H9 (cell line): ENCODE data around the gene ULBP3. TPM values are rescaled to one million over a fixed set of nuclear protein-coding genes. Genes with fewer than 3 reads are reported as not detected.

Source experiments
- DNase-seq: peaks from one replicate; pipeline ENCODE4 v3.0.0-alpha.2; 2017
- H2AFZ ChIP-seq: one replicate; pipeline ENCODE4 v1.6.1; 2013; ENCODE audit warnings: mild to moderate bottlenecking, low read length, control low read depth, moderate library complexity
- H2AK5ac ChIP-seq: 2 replicates; pipeline ENCODE4 v1.6.1; 2013; ENCODE audit warnings: low read length, control low read depth, mixed read lengths; ENCODE audit not compliant: insufficient read length
- H2BK120ac ChIP-seq: one replicate; pipeline ENCODE4 v1.6.1; 2013; ENCODE audit warnings: low read depth, mild to moderate bottlenecking, low read length, control low read depth, inconsistent platforms; ENCODE audit not compliant: poor library complexity, severe bottlenecking
- H2BK12ac ChIP-seq: 2 replicates; pipeline ENCODE4 v1.6.1; 2013; ENCODE audit warnings: low read length, control low read depth, mixed read lengths, low read depth; ENCODE audit not compliant: insufficient read length
- H2BK15ac ChIP-seq: 2 replicates; pipeline ENCODE4 v1.6.1; 2013; ENCODE audit warnings: low read depth, low read length, control low read depth
- H2BK20ac ChIP-seq: one replicate; pipeline ENCODE4 v1.6.1; 2013; ENCODE audit warnings: low read depth, mild to moderate bottlenecking, low read length, control low read depth, inconsistent platforms; ENCODE audit not compliant: poor library complexity, severe bottlenecking
- H2BK5ac ChIP-seq: 2 replicates; pipeline ENCODE4 v1.6.1; 2013; ENCODE audit warnings: low read length, control low read depth, mixed read lengths; ENCODE audit not compliant: insufficient read length
- H3K14ac ChIP-seq: 2 replicates; pipeline ENCODE4 v1.6.1; 2013; ENCODE audit warnings: low read length, control low read depth; ENCODE audit not compliant: insufficient read depth
- H3K18ac ChIP-seq: 2 replicates; pipeline ENCODE4 v1.6.1; 2013; ENCODE audit warnings: low read depth, mild to moderate bottlenecking, mixed read lengths, low read length, control low read depth; ENCODE audit not compliant: insufficient read length
- H3K23ac ChIP-seq: 2 replicates; pipeline ENCODE4 v1.6.1; 2013; ENCODE audit warnings: low read length, control low read depth, mixed read lengths, low read depth; ENCODE audit not compliant: insufficient read length
- H3K23me2 ChIP-seq: 2 replicates; pipeline ENCODE4 v1.6.1; 2013; ENCODE audit warnings: low read depth, mild to moderate bottlenecking, mixed read lengths, low read length, control low read depth; ENCODE audit not compliant: insufficient read length, poor library complexity, severe bottlenecking
- H3K27ac ChIP-seq: 2 replicates; pipeline ENCODE4 v1.5.1; 2013; ENCODE audit warnings: low read length, control low read depth, mixed read lengths, low read depth; ENCODE audit not compliant: insufficient read length
- H3K27me3 ChIP-seq: 2 replicates; pipeline ENCODE4 v1.6.1; 2013; ENCODE audit warnings: low read length, control low read depth, inconsistent platforms; ENCODE audit not compliant: insufficient read depth
- H3K4ac ChIP-seq: 2 replicates; pipeline ENCODE4 v1.6.1; 2013; ENCODE audit warnings: low read depth, mild to moderate bottlenecking, control low read depth, inconsistent platforms, low read length, moderate library complexity
- H3K4me1 ChIP-seq: 2 replicates; pipeline ENCODE4 v1.6.1; 2013; ENCODE audit warnings: low read length, control low read depth, inconsistent platforms; ENCODE audit not compliant: insufficient read depth
- H3K4me2 ChIP-seq: 2 replicates; pipeline ENCODE4 v1.6.1; 2013; ENCODE audit warnings: low read length, control low read depth, mixed read lengths; ENCODE audit not compliant: insufficient read length, insufficient read depth
- H3K56ac ChIP-seq: 2 replicates; pipeline ENCODE4 v1.6.1; 2013; ENCODE audit warnings: low read depth, mild to moderate bottlenecking, mixed read lengths, low read length, control low read depth; ENCODE audit not compliant: insufficient read length
- H3K79me1 ChIP-seq: 2 replicates; pipeline ENCODE4 v1.6.1; 2013; ENCODE audit warnings: low read depth, mild to moderate bottlenecking, moderate library complexity, low read length, control low read depth, inconsistent platforms; ENCODE audit not compliant: insufficient read depth, poor library complexity, severe bottlenecking
- H3K79me2 ChIP-seq: 2 replicates; pipeline ENCODE4 v1.6.1; 2013; ENCODE audit warnings: low read length, control low read depth, inconsistent platforms; ENCODE audit not compliant: insufficient read depth
- H3K9ac ChIP-seq: 2 replicates; pipeline ENCODE4 v1.6.1; 2013; ENCODE audit warnings: low read length, control low read depth, mixed read lengths; ENCODE audit not compliant: insufficient read length; ENCODE audit errors: extremely low read depth
- H3K9me3 ChIP-seq: one replicate; pipeline ENCODE4 v1.6.1; 2013; ENCODE audit warnings: low read depth, low read length, inconsistent platforms; ENCODE audit not compliant: control insufficient read depth
- H3T11ph ChIP-seq: one replicate; pipeline ENCODE4 v1.6.1; 2013; ENCODE audit warnings: mild to moderate bottlenecking, low read length, control low read depth, inconsistent platforms
- H4K20me1 ChIP-seq: one replicate; pipeline ENCODE4 v1.6.1; 2013; ENCODE audit not compliant: control insufficient read depth, insufficient read length, insufficient read depth
- H4K5ac ChIP-seq: 2 replicates; pipeline ENCODE4 v1.6.1; 2013; ENCODE audit warnings: low read depth, mild to moderate bottlenecking, mixed read lengths, low read length, control low read depth; ENCODE audit not compliant: insufficient read length
- H4K8ac ChIP-seq: replicated peaks from 2 replicates; pipeline ENCODE4 v1.6.1; 2013; ENCODE audit warnings: low read length, control low read depth, mixed read lengths, low read depth; ENCODE audit not compliant: insufficient read length
- H4K91ac ChIP-seq: 2 replicates; pipeline ENCODE4 v1.6.1; 2013; ENCODE audit warnings: low read depth, mild to moderate bottlenecking, moderate library complexity, mixed read lengths, low read length, control low read depth; ENCODE audit not compliant: insufficient read length
- H3K27ac Mint-ChIP-seq, 3 experiments: 2 replicates in 2 of 3; 3 replicates in 1 of 3; pipeline ENCODE4 v1.8.0; 2020 to 2021; ENCODE audit warnings: mixed read lengths in 3 of 3, mild to moderate bottlenecking in 1 of 3, moderate library complexity in 1 of 3
- H3K27me3 Mint-ChIP-seq: 2 replicates; pipeline ENCODE4 v1.8.0; 2021; ENCODE audit warnings: low read depth, mild to moderate bottlenecking, moderate library complexity, mixed read lengths
- H3K36me3 Mint-ChIP-seq, 3 experiments: 2 replicates in 2 of 3; 3 replicates in 1 of 3; pipeline ENCODE4 v1.8.0; 2020 to 2021; ENCODE audit warnings: low read depth in 3 of 3, mixed read lengths in 3 of 3; ENCODE audit not compliant: insufficient read depth in 1 of 3
- H3K4me1 Mint-ChIP-seq, 2 experiments: 2 replicates each; pipeline ENCODE4 v1.8.0; 2020; ENCODE audit warnings: mixed read lengths in 2 of 2
- H3K4me3 Mint-ChIP-seq, 2 experiments: 2 replicates in 1 of 2; 3 replicates in 1 of 2; pipeline ENCODE4 v1.8.0; 2020 to 2021; ENCODE audit warnings: mild to moderate bottlenecking in 2 of 2, mixed read lengths in 2 of 2, moderate library complexity in 1 of 2
- H3K9me3 Mint-ChIP-seq, 2 experiments: 2 replicates in 1 of 2; 3 replicates in 1 of 2; pipeline ENCODE4 v1.8.0; 2020; ENCODE audit warnings: mild to moderate bottlenecking in 2 of 2, mixed read lengths in 2 of 2, moderate library complexity in 1 of 2
- WGBS: extraction: QIAGEN DNeasy Blood & Tissue Kit; methylation state at CpG from one replicate; pipeline ENCODE4 v1.1.7; 2013; ENCODE audit warnings: missing lambda C conversion rate, low lambda C conversion rate, mixed read lengths; ENCODE audit not compliant: insufficient read length; ENCODE audit errors: extremely low coverage; 5-methylcytosine and 5-hydroxymethylcytosine counted together
- total RNA-seq: library from RNA; stranded (reverse); gene quantifications from 2 replicates; pipeline ENCODE4 v1.2.1, GENCODE V29; 2021
- TF ChIP-seq, protein P1 (sequence below): fragments of 200-600 bp; sonication (generic); conservative IDR thresholded peaks from 3 replicates; pipeline ENCODE4 v1.8.0; 2021; ENCODE audit warnings: antibody characterized with exemption, mild to moderate bottlenecking

ULBP3 gene
- total RNA-seq, 1 experiment from 2014 or later, result 5.8 TPM

DNA sequence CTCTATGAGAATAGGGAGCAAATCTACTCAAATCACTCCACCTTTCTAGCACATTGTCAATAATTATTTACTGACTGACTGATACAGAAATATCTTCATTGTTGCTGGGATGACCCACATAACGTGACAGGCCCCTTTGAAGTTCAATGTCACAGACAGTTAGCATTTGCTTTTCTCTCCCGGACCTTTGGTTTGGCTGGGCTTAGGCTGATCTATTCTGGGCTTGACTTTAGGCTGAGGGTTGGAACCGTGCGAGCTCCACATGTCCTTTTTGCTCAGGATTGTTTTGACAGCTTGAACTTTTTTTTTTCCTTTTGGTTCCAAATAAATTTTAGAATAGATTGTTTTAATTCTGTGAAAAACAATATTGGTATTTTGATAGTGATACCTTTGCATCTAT, 12.0 kb downstream of the ULBP3 start:
- Histone ChIP-seq H3K9me3 (no peaks in the 10 kb centered on the region), H2BK15ac (no peak overlapping the region), H4K5ac (no peak overlapping the region), H3T11ph (no peak overlapping the region), H3K27ac (no peak overlapping the region), H2BK20ac (no peak overlapping the region), H2BK120ac (no peak overlapping the region), H2AK5ac (no peak overlapping the region), H3K4me1 (no peaks in the 10 kb centered on the region), H3K23me2 (no peaks in the 10 kb centered on the region), H4K8ac (no peak overlapping the region), H4K91ac (no peak overlapping the region), H2BK12ac (no peak overlapping the region), H4K20me1 (no peaks in the 10 kb centered on the region), H3K4me2 (no peak overlapping the region), H3K79me1 (no peaks in the 10 kb centered on the region), H3K23ac (no peak overlapping the region), H3K18ac (no peak overlapping the region), H3K9ac (no peak overlapping the region), H2AFZ (no peak overlapping the region), H3K56ac (no peak overlapping the region), H2BK5ac (no peak overlapping the region), H3K27me3 (no peaks in the 10 kb centered on the region; the same call in 1 of the 2 replicates), H3K79me2 (no peaks in the 10 kb centered on the region), H3K14ac (no peak overlapping the region), H3K4ac (no peak overlapping the region)
- H3K27me3 Mint-ChIP-seq, result peaks cover 50% of the 10 kb centered on the region
- H3K36me3 Mint-ChIP-seq, result peaks cover 0 to 9% (median 3%) of the 10 kb centered on the region in 3 experiments; a peak in 5 of 7 replicates
- H3K9me3 Mint-ChIP-seq, result peaks cover 29 to 32% of the 10 kb centered on the region in 2 experiments
- no peak overlapping the region for H3K4me3 Mint-ChIP-seq
- DNase-seq, result no peak
- no CpG with 5 or more reads among the region's 4 CpGs for WGBS
- H3K27ac Mint-ChIP-seq, result no peak overlapping the region
- TF ChIP-seq, protein P1, sequence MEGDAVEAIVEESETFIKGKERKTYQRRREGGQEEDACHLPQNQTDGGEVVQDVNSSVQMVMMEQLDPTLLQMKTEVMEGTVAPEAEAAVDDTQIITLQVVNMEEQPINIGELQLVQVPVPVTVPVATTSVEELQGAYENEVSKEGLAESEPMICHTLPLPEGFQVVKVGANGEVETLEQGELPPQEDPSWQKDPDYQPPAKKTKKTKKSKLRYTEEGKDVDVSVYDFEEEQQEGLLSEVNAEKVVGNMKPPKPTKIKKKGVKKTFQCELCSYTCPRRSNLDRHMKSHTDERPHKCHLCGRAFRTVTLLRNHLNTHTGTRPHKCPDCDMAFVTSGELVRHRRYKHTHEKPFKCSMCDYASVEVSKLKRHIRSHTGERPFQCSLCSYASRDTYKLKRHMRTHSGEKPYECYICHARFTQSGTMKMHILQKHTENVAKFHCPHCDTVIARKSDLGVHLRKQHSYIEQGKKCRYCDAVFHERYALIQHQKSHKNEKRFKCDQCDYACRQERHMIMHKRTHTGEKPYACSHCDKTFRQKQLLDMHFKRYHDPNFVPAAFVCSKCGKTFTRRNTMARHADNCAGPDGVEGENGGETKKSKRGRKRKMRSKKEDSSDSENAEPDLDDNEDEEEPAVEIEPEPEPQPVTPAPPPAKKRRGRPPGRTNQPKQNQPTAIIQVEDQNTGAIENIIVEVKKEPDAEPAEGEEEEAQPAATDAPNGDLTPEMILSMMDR, result no peak
- H3K4me1 Mint-ChIP-seq, result no peaks in the 10 kb centered on the region
